ENCODE measurements around the gene EIF4E2.
A peak's percentile ranks its signal among the peaks of the same experiment; 100 is the strongest.

Gene EIF4E2

GRCh38 chr2:232604535-232604934 is 54.0 kb downstream of the EIF4E2 start:
- no CpG with 5 or more reads among the region's 10 CpGs for WGBS (ENCODE audit: extremely low coverage, insufficient coverage, insufficient read length)
- Histone ChIP-seq H3K4me2 (ENCODE audit: low read length) (no peak overlapping the region), H3K4me3 (ENCODE audit: low read depth, low read length) (no peak overlapping the region)

GRCh38 chr2:232607011-232607410 is 56.5 kb downstream of the EIF4E2 start:
- no CpG with 5 or more reads among the region's 17 CpGs for WGBS (ENCODE audit: extremely low coverage, insufficient coverage, insufficient read length)
- Histone ChIP-seq H2AFZ (ENCODE audit: insufficient read depth, low read length, poor library complexity) (no peak overlapping the region), H3K4ac (ENCODE audit: low read depth, low read length) (no peak overlapping the region), H4K91ac (ENCODE audit: low read depth, low read length) (no peak overlapping the region), H3K14ac (ENCODE audit: low read length) (no peak overlapping the region), H3K79me1 (ENCODE audit: low read length) (peaks cover 2% of the 10 kb centered on the region), H3K36me3 (ENCODE audit: control insufficient read depth in 1 of 2, insufficient read depth in 2 of 2, low read length in 2 of 2) (no peaks in the 10 kb centered on the region), H2BK12ac (ENCODE audit: low read length) (no peak overlapping the region), H3K23ac (ENCODE audit: low read length) (no peak overlapping the region), H4K12ac (ENCODE audit: low read depth, low read length) (no peak overlapping the region), H3K4me1 (ENCODE audit: control insufficient read depth in 1 of 2, insufficient read depth in 2 of 2, low read length in 2 of 2) (peaks cover 3 to 6% of the 10 kb centered on the region in 2 experiments), H2BK120ac (ENCODE audit: insufficient read depth, low read length, poor library complexity) (no peak overlapping the region), H4K8ac (ENCODE audit: low read depth, low read length) (no peak overlapping the region), H3K9me3 (ENCODE audit: insufficient read depth, low read depth, low read length) (no peaks in the 10 kb centered on the region), H2BK5ac (ENCODE audit: low read depth, low read length, poor library complexity) (no peak overlapping the region), H3K27me3 (ENCODE audit: insufficient read depth, low read length) (no peaks in the 10 kb centered on the region), H3K9ac (ENCODE audit: low read length) (no peak overlapping the region), H3K18ac (ENCODE audit: low read length) (no peak overlapping the region), H2AK5ac (ENCODE audit: low read length) (no peak overlapping the region), H3K27ac (ENCODE audit: low read depth, low read length) (no peak overlapping the region), H3K4me3 (ENCODE audit: low read depth, low read length) (no peak overlapping the region), H3K79me2 (ENCODE audit: control insufficient read depth, insufficient read depth, low read length, poor library complexity) (no peaks in the 10 kb centered on the region), H3K4me2 (ENCODE audit: low read length) (no peak overlapping the region)
- DNase-seq, result peak in 1 of 2 donors; percentile 25

More at GRCh38 chr2:232604535-232604934, 54.0 kb downstream of the EIF4E2 start:
- H2AFZ ChIP-seq (ENCODE audit: insufficient read depth, low read length, poor library complexity), result no peak overlapping the region
- H2BK5ac ChIP-seq (ENCODE audit: low read depth, low read length, poor library complexity), result no peak overlapping the region
- peaks cover 2% of the 10 kb centered on the region for H3K79me1 ChIP-seq (ENCODE audit: low read length)
- no peak overlapping the region for H3K14ac ChIP-seq (ENCODE audit: low read length)
- H3K27me3 ChIP-seq (ENCODE audit: insufficient read depth, low read length), result no peaks in the 10 kb centered on the region
- no peaks in the 10 kb centered on the region for H3K9me3 ChIP-seq (ENCODE audit: insufficient read depth, low read depth, low read length)
- no peak for DNase-seq
- H4K12ac ChIP-seq (ENCODE audit: low read depth, low read length), result no peak overlapping the region
- H4K91ac ChIP-seq (ENCODE audit: low read depth, low read length), result no peak overlapping the region
- H3K23ac ChIP-seq (ENCODE audit: low read length), result no peak overlapping the region
- no peaks in the 10 kb centered on the region for H3K36me3 ChIP-seq (ENCODE audit: control insufficient read depth in 1 of 2, insufficient read depth in 2 of 2, low read length in 2 of 2)
- no peak overlapping the region for H4K8ac ChIP-seq (ENCODE audit: low read depth, low read length)
- H3K79me2 ChIP-seq (ENCODE audit: control insufficient read depth, insufficient read depth, low read length, poor library complexity), result no peaks in the 10 kb centered on the region
- H2BK120ac ChIP-seq (ENCODE audit: insufficient read depth, low read length, poor library complexity), result no peak overlapping the region
- H2BK12ac ChIP-seq (ENCODE audit: low read length), result no peak overlapping the region
- no peak overlapping the region for H2AK5ac ChIP-seq (ENCODE audit: low read length)
- no peak overlapping the region for H3K9ac ChIP-seq (ENCODE audit: low read length)
- H3K18ac ChIP-seq (ENCODE audit: low read length), result no peak overlapping the region
- H3K27ac ChIP-seq (ENCODE audit: low read depth, low read length), result no peak overlapping the region
- no peak overlapping the region for H3K4ac ChIP-seq (ENCODE audit: low read depth, low read length)
- peaks cover 0 to 2% of the 10 kb centered on the region in 2 experiments for H3K4me1 ChIP-seq (ENCODE audit: control insufficient read depth in 1 of 2, insufficient read depth in 2 of 2, low read length in 2 of 2)

- no peak overlapping the region for H4K12ac ChIP-seq (ENCODE audit: low read depth, low read length)
- H3K9me3 ChIP-seq (ENCODE audit: insufficient read depth, low read depth, low read length), result no peaks in the 10 kb centered on the region
- H2AK5ac ChIP-seq (ENCODE audit: low read length), result no peak overlapping the region
- H3K4me2 ChIP-seq (ENCODE audit: low read length), result no peak overlapping the region
- H2AFZ ChIP-seq (ENCODE audit: insufficient read depth, low read length, poor library complexity), result no peak overlapping the region
- H3K27ac ChIP-seq (ENCODE audit: low read depth, low read length), result no peak overlapping the region
- H2BK5ac ChIP-seq (ENCODE audit: low read depth, low read length, poor library complexity), result no peak overlapping the region
- no peak overlapping the region for H3K18ac ChIP-seq (ENCODE audit: low read length)
- H3K4ac ChIP-seq (ENCODE audit: low read depth, low read length), result no peak overlapping the region
- H3K4me1 ChIP-seq (ENCODE audit: control insufficient read depth in 1 of 2, insufficient read depth in 2 of 2, low read length in 2 of 2), result peaks cover 3 to 6% of the 10 kb centered on the region in 2 experiments
- H3K23ac ChIP-seq (ENCODE audit: low read length), result no peak overlapping the region
- H4K91ac ChIP-seq (ENCODE audit: low read depth, low read length), result no peak overlapping the region
- H3K79me2 ChIP-seq (ENCODE audit: control insufficient read depth, insufficient read depth, low read length, poor library complexity), result no peaks in the 10 kb centered on the region
- H2BK12ac ChIP-seq (ENCODE audit: low read length), result no peak overlapping the region
- peaks cover 2% of the 10 kb centered on the region for H3K79me1 ChIP-seq (ENCODE audit: low read length)
- no peak overlapping the region for H2BK120ac ChIP-seq (ENCODE audit: insufficient read depth, low read length, poor library complexity)
- no peak overlapping the region for H3K14ac ChIP-seq (ENCODE audit: low read length)
- no peaks in the 10 kb centered on the region for H3K36me3 ChIP-seq (ENCODE audit: control insufficient read depth in 1 of 2, insufficient read depth in 2 of 2, low read length in 2 of 2)
- no peaks in the 10 kb centered on the region for H3K27me3 ChIP-seq (ENCODE audit: insufficient read depth, low read length)
- no peak overlapping the region for H4K8ac ChIP-seq (ENCODE audit: low read depth, low read length)
- WGBS (ENCODE audit: extremely low coverage, insufficient coverage, insufficient read length), result no CpG with 5 or more reads among the region's 8 CpGs
- DNase-seq, result no peak
- H3K9ac ChIP-seq (ENCODE audit: low read length), result no peak overlapping the region
- H3K4me3 ChIP-seq (ENCODE audit: low read depth, low read length), result no peak overlapping the region
Observed at GRCh38 chr2:232609607-232610006, 59.1 kb downstream of the EIF4E2 start.

GRCh38 chr2:232610081-232610480 is 59.6 kb downstream of the EIF4E2 start:
- H3K4ac ChIP-seq (ENCODE audit: low read depth, low read length), result no peak overlapping the region
- H2AFZ ChIP-seq (ENCODE audit: insufficient read depth, low read length, poor library complexity), result no peak overlapping the region
- H2BK12ac ChIP-seq (ENCODE audit: low read length), result no peak overlapping the region
- no peak for DNase-seq
- no peaks in the 10 kb centered on the region for H3K27me3 ChIP-seq (ENCODE audit: insufficient read depth, low read length)
- H3K4me1 ChIP-seq (ENCODE audit: control insufficient read depth in 1 of 2, insufficient read depth in 2 of 2, low read length in 2 of 2), result peaks cover 3 to 6% of the 10 kb centered on the region in 2 experiments
- H2AK5ac ChIP-seq (ENCODE audit: low read length), result no peak overlapping the region
- no peak overlapping the region for H4K12ac ChIP-seq (ENCODE audit: low read depth, low read length)
- no peak overlapping the region for H3K18ac ChIP-seq (ENCODE audit: low read length)
- no peaks in the 10 kb centered on the region for H3K79me2 ChIP-seq (ENCODE audit: control insufficient read depth, insufficient read depth, low read length, poor library complexity)
- H3K4me2 ChIP-seq (ENCODE audit: low read length), result no peak overlapping the region
- WGBS (ENCODE audit: extremely low coverage, insufficient coverage, insufficient read length), result no CpG with 5 or more reads among the region's 3 CpGs
- H2BK120ac ChIP-seq (ENCODE audit: insufficient read depth, low read length, poor library complexity), result no peak overlapping the region
- H3K27ac ChIP-seq (ENCODE audit: low read depth, low read length), result no peak overlapping the region
- no peak overlapping the region for H4K8ac ChIP-seq (ENCODE audit: low read depth, low read length)
- H3K23ac ChIP-seq (ENCODE audit: low read length), result no peak overlapping the region
- no peak overlapping the region for H3K4me3 ChIP-seq (ENCODE audit: low read depth, low read length)
- no peaks in the 10 kb centered on the region for H3K36me3 ChIP-seq (ENCODE audit: control insufficient read depth in 1 of 2, insufficient read depth in 2 of 2, low read length in 2 of 2)
- H3K9ac ChIP-seq (ENCODE audit: low read length), result no peak overlapping the region
- no peak overlapping the region for H2BK5ac ChIP-seq (ENCODE audit: low read depth, low read length, poor library complexity)
- H3K14ac ChIP-seq (ENCODE audit: low read length), result no peak overlapping the region
- H4K91ac ChIP-seq (ENCODE audit: low read depth, low read length), result no peak overlapping the region
- peaks cover 2% of the 10 kb centered on the region for H3K79me1 ChIP-seq (ENCODE audit: low read length)
- no peaks in the 10 kb centered on the region for H3K9me3 ChIP-seq (ENCODE audit: insufficient read depth, low read depth, low read length)
